ENCODE measurements around the gene SPACDR.
"Not testable (repeated sequence)": the region's sequence is repeated elsewhere in the genome, so short reads cannot be mapped to it uniquely, and the experiment has no call there.

DNA sequence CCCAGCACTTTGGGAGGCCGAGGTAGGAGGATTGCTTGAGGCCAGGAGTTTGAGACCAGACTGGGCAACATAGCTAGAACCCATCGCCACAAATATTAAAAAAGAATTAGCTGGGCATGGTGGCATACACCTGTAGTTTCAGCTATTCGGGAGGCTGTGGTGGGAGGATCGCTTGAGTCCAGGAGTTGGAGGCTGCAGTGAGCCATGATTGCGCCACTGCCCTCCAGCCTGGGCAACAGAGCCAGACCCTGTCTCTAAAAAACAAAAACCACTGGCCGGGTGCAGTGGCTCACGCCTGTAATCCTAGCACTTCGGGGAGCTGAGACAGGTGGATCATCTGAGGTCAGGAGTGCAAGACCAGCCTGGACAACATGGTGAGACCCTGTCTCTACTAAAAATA, 10.2 kb downstream of the SPACDR start:
- TF ChIP-seq, protein P1, sequence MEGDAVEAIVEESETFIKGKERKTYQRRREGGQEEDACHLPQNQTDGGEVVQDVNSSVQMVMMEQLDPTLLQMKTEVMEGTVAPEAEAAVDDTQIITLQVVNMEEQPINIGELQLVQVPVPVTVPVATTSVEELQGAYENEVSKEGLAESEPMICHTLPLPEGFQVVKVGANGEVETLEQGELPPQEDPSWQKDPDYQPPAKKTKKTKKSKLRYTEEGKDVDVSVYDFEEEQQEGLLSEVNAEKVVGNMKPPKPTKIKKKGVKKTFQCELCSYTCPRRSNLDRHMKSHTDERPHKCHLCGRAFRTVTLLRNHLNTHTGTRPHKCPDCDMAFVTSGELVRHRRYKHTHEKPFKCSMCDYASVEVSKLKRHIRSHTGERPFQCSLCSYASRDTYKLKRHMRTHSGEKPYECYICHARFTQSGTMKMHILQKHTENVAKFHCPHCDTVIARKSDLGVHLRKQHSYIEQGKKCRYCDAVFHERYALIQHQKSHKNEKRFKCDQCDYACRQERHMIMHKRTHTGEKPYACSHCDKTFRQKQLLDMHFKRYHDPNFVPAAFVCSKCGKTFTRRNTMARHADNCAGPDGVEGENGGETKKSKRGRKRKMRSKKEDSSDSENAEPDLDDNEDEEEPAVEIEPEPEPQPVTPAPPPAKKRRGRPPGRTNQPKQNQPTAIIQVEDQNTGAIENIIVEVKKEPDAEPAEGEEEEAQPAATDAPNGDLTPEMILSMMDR (IDR thresholded peaks at IDR 0.05): not testable (repeated sequence)
- TF ChIP-seq POLR2A (IDR thresholded peaks at IDR 0.05): not testable (repeated sequence)
